Renal pelvis (tissue), 4 donors: Measurements from ENCODE around the gene MOSPD2. TPM values are rescaled to one million over a fixed set of nuclear protein-coding genes. Genes with fewer than 3 reads are reported as not detected.

ENCODE experiments used
- DNase-seq: peaks from one replicate; pipeline ENCODE4 v3.0.0-alpha.2; 2013
- polyA plus RNA-seq, 3 donors: library from polyadenylated mRNA; unstranded; fragments of 120-200 nt; gene quantifications; one replicate each; pipeline ENCODE4 v1.2.1, GENCODE V29; 2013; ENCODE audit not compliant: insufficient read length in 3 of 3

Gene MOSPD2
- polyA plus RNA-seq, 3 donors = 15.4 to 29.7 (median 20.1) TPM

- no peak for DNase-seq
Observed at GRCh38 chrX:14963447-14964236, 90.4 kb downstream of the MOSPD2 start.

- DNase-seq = no peak
Observed at GRCh38 chrX:14964500-14964899, 91.3 kb downstream of the MOSPD2 start.

Other genes starting within 250 kb of the MOSPD2 start
- gene FANCB, start 352 bp upstream of the MOSPD2 start, polyA plus RNA-seq = 1 to 10 TPM; 3.2 to 3.5 (median 3.5) TPM